K562 (cell line): Measurements from ENCODE around the gene LRRC26. TPM values are rescaled to one million over a fixed set of nuclear protein-coding genes. Genes with fewer than 3 reads are reported as not detected.

Experiments used
- ATAC-seq: fragments of 200-7000 bp; cut with Tn5 transposase; 3 replicates; pipeline ENCODE4 v1.9.1; 2020; ENCODE audit warnings: moderate library complexity
- BruUV-seq: library from RNA; stranded (reverse); fragments of 400-500 nt; replicated peaks from 2 replicates; lab custom pipeline; 2021; lab: Mats Ljungman, UMichigan
- CTCF ChIA-PET: fragments of 300-600 bp; formaldehyde crosslinking; extraction: SDS; loops from one replicate; lab custom pipeline; 2021; ENCODE audit warnings: low intra/inter-chr PET ratio; lab: Yijun Ruan, JAX
- POLR2A ChIA-PET: fragments of 300-600, 350-650 bp; sonication (Branson Sonifier 250); formaldehyde crosslinking; extraction: SDS; loops from one replicate; lab custom pipeline; 2021; ENCODE audit warnings: antibody characterized with exemption, inconsistent platforms; lab: Yijun Ruan, JAX
- DNase-seq, 4 experiments: peaks; one replicate each; pipeline versions ENCODE4 v3.0.0 to v3.0.0-alpha.2; 2011 to 2018; ENCODE audit warnings: low spot score in 3 of 4, mixed read lengths in 3 of 4; ENCODE audit errors: extremely low read depth in 1 of 4
- FAIRE-seq: peaks from 2 replicates; lab custom pipeline; 2011; peaks lifted over from hg19 to GRCh38; lab: Jason Lieb, UNC
- H2AFZ ChIP-seq: 2 replicates; pipeline ENCODE4 v1.6.0; 2011; ENCODE audit warnings: low read depth, low read length, control low read depth, inconsistent platforms
- H3K27ac ChIP-seq: fragments of 200-600 bp; 3 replicates; pipeline ENCODE4 v1.8.0; 2011; ENCODE audit warnings: low read depth, mild to moderate bottlenecking, control low read depth, inconsistent platforms, low read length, moderate library complexity, mixed read lengths; ENCODE audit errors: extremely low read depth
- H3K27me3 ChIP-seq, 2 experiments: fragments of 300-600 bp in 1 of 2; 2 replicates in 1 of 2; 3 replicates in 1 of 2; pipeline versions ENCODE4 v1.6.0 to v1.8.0; 2011; ENCODE audit warnings: inconsistent platforms in 2 of 2, low read length in 2 of 2, mild to moderate bottlenecking in 1 of 2, mixed read lengths in 1 of 2, moderate library complexity in 1 of 2; ENCODE audit not compliant: control insufficient read depth in 2 of 2, insufficient read depth in 2 of 2
- H3K36me3 ChIP-seq: fragments of 300-600 bp; 3 replicates; pipeline ENCODE4 v1.8.0; 2011; ENCODE audit warnings: mild to moderate bottlenecking, low read length, inconsistent platforms; ENCODE audit not compliant: control insufficient read depth, insufficient read depth
- H3K4me1 ChIP-seq, 2 experiments: fragments of 200-600 bp in 1 of 2; replicated peaks in 1 of 2; 2 replicates in 1 of 2; 3 replicates in 1 of 2; pipeline versions ENCODE4 v1.5.1 to v1.8.0; 2011; ENCODE audit warnings: inconsistent platforms in 2 of 2, low read length in 2 of 2, mild to moderate bottlenecking in 1 of 2, mixed read lengths in 1 of 2, moderate library complexity in 1 of 2; ENCODE audit not compliant: control insufficient read depth in 2 of 2, insufficient read depth in 2 of 2
- H3K4me2 ChIP-seq: 2 replicates; pipeline ENCODE4 v1.6.1; 2011; ENCODE audit warnings: low read length, control low read depth, inconsistent platforms, mixed read lengths; ENCODE audit not compliant: insufficient read depth
- H3K4me3 ChIP-seq: fragments of 200-600 bp; sonication (generic), shearing (Covaris generic); 2 replicates; pipeline ENCODE4 v1.5.1; 2016; ENCODE audit warnings: control low read depth, inconsistent platforms
- H3K79me2 ChIP-seq: fragments of 200-600 bp; 3 replicates; pipeline ENCODE4 v1.8.0; 2011; ENCODE audit warnings: low read length, inconsistent platforms; ENCODE audit not compliant: control insufficient read depth, insufficient read depth
- H3K9ac ChIP-seq, 2 experiments: 2 replicates each; pipeline versions ENCODE4 v1.6.0 to v1.6.1; 2011; ENCODE audit warnings: low read depth in 2 of 2, low read length in 2 of 2, control low read depth in 1 of 2, inconsistent platforms in 1 of 2, mild to moderate bottlenecking in 1 of 2, mixed read lengths in 1 of 2; ENCODE audit not compliant: insufficient read depth in 1 of 2
- H3K9me1 ChIP-seq: one replicate; pipeline ENCODE4 v1.6.0; 2011; ENCODE audit warnings: inconsistent platforms, mild to moderate bottlenecking, low read length, moderate library complexity; ENCODE audit not compliant: control insufficient read depth, insufficient read depth
- H3K9me3 ChIP-seq: replicated peaks from 2 replicates; pipeline ENCODE4 v1.5.1; 2011; ENCODE audit warnings: low read depth, low read length, inconsistent platforms; ENCODE audit not compliant: control insufficient read depth, insufficient read depth
- H4K20me1 ChIP-seq: replicated peaks from 2 replicates; pipeline ENCODE4 v1.6.1; 2011; ENCODE audit warnings: low read length, inconsistent platforms, mixed read lengths; ENCODE audit not compliant: control insufficient read depth, insufficient read depth
- SMARCE1 ChIP-seq: fragments of 450-650 bp; IDR thresholded peaks from 2 replicates; pipeline ENCODE4 v1.7.1; 2016; ENCODE audit warnings: mild to moderate bottlenecking
- WGBS: fragments of 100-300 bp; shearing (Covaris generic); methylation state at CpG from one replicate; pipeline ENCODE4 v1.1.6; 2016; ENCODE audit warnings: low coverage, mixed read lengths; ENCODE audit not compliant: insufficient coverage; ENCODE audit errors: missing lambda C conversion rate; 5-methylcytosine and 5-hydroxymethylcytosine counted together
- in situ Hi-C: fragments of 300-500 bp; cut with MboI; formaldehyde crosslinking; loops from 4 replicates; pipeline ENCODE4 v1.15.0; 2018; ENCODE audit warnings: inconsistent platforms, mixed read lengths
- intact Hi-C: fragments of 100-400 bp; cut with micrococcal nuclease; formaldehyde crosslinking; loops from 2 replicates; pipeline ENCODE4 v1.14.2; 2022
- polyA plus RNA-seq, 8 experiments: library from polyadenylated mRNA; depleted of rRNA in 4 of 8; stranded (reverse) in 5 of 8; unstranded in 3 of 8; fragments of >200 nt; fragmentation: Nextera tagmentation in 2 of 8; fragmentation: Illumina TruSeq in 1 of 8; extraction: Ambion mirVana in 2 of 8; extraction: Trizol in 1 of 8; gene quantifications; 2 replicates each; pipeline versions ENCODE4 v1.2.1 to v1.2.3, GENCODE V29; 2011 to 2014; ENCODE audit warnings: inconsistent platforms in 1 of 8, missing spikeins in 1 of 8
- total RNA-seq, 7 experiments: library from RNA; depleted of rRNA in 6 of 7; stranded (reverse); fragments of >200 nt in 6 of 7; fragmentation: Illumina TruSeq in 2 of 7; extraction: Trizol in 2 of 7; gene quantifications; 2 replicates each; pipeline versions ENCODE4 v1.2.1 to v1.2.3, GENCODE V29; 2011 to 2021; ENCODE audit warnings: low replicate concordance in 1 of 7
- TF ChIP-seq, protein P1 (sequence below): sonication (generic); formaldehyde crosslinking; IDR thresholded peaks from 2 replicates; pipeline ENCODE4 v1.8.1; 2023; ENCODE audit warnings: mild to moderate bottlenecking, missing genetic modification reagents

LRRC26 gene
- total and polyA plus RNA-seq, 9 of the 15 experiments (the other 6 are each of a cell fraction or from before 2014, with no cell fraction given): not detected

- no peak for TF ChIP-seq SMARCE1
- TF ChIP-seq, protein P1, sequence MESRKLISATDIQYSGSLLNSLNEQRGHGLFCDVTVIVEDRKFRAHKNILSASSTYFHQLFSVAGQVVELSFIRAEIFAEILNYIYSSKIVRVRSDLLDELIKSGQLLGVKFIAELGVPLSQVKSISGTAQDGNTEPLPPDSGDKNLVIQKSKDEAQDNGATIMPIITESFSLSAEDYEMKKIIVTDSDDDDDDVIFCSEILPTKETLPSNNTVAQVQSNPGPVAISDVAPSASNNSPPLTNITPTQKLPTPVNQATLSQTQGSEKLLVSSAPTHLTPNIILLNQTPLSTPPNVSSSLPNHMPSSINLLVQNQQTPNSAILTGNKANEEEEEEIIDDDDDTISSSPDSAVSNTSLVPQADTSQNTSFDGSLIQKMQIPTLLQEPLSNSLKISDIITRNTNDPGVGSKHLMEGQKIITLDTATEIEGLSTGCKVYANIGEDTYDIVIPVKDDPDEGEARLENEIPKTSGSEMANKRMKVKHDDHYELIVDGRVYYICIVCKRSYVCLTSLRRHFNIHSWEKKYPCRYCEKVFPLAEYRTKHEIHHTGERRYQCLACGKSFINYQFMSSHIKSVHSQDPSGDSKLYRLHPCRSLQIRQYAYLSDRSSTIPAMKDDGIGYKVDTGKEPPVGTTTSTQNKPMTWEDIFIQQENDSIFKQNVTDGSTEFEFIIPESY: peak; percentile 62; the same call in 1 of the 2 replicates
- FAIRE-seq (no peak), ATAC-seq (peak; percentile 17), DNase-seq (peak; percentile 44 to 85 (median 79))
- intact Hi-C loops: no loop called here
- H3K4me3 ChIP-seq: no peak overlapping the region
- H3K27ac ChIP-seq: no peak overlapping the region
- ChIA-PET POLR2A (interaction anchor here (0.6 kb wide), 1 partner anchor 27 kb away, joined by 3 read pairs; no protein-coding TSS in a partner anchor), CTCF (no interaction called here)
- no peaks in the 10 kb centered on the region for H3K79me2 ChIP-seq
- no peaks in the 10 kb centered on the region for H3K9me3 ChIP-seq
- 85% methylated on average over 19 of the region's 71 CpGs for WGBS
- no peak overlapping the region for H2AFZ ChIP-seq
- peaks cover 8% of the 10 kb centered on the region; the same call in 1 of the 2 replicates for H4K20me1 ChIP-seq
- H3K4me2 ChIP-seq: no peak overlapping the region
- no peaks in the 10 kb centered on the region for H3K36me3 ChIP-seq
- no TSS peak for BruUV-seq
- in situ Hi-C loops: no loop called here
- H3K4me1 ChIP-seq: peaks cover 18 to 97% of the 10 kb centered on the region in 2 experiments; a peak in 4 of 5 replicates
- peaks cover 11 to 26% of the 10 kb centered on the region in 2 experiments; a peak in 4 of 5 replicates for H3K27me3 ChIP-seq
- H3K9ac ChIP-seq: no peak overlapping the region
- H3K9me1 ChIP-seq: no peaks in the 10 kb centered on the region
These were observed 8.0 kb downstream of the LRRC26 start for GRCh38 chr9:137161558-137162486.
